Urothelium cell line (cell line): ENCODE measurements around the gene CBS.
"Not testable (repeated sequence)": the region's sequence is repeated elsewhere in the genome, so short reads cannot be mapped to it uniquely, and the experiment has no call there.

ENCODE experiments used
- DNase-seq: peaks from one replicate; pipeline ENCODE4 v3.0.0; 2011; ENCODE audit warnings: low spot score, mixed read lengths
- FAIRE-seq: peaks from 2 replicates; lab custom pipeline; 2011; peaks lifted over from hg19 to GRCh38; lab: Jason Lieb, UNC

Gene CBS

GRCh38 chr21:43027846-43028731 lies 47.5 kb downstream of the CBS start:
- FAIRE-seq, result no peak
- no peak for DNase-seq

GRCh38 chr21:43025636-43026180 lies 49.9 kb downstream of the CBS start:
- DNase-seq (no peak), FAIRE-seq (no peak)

- DNase-seq, result no peak
- no peak for FAIRE-seq
Measured at GRCh38 chr21:43024439-43025136, 51.0 kb downstream of the CBS start.

- FAIRE-seq, result no peak
- no peak for DNase-seq
Measured at GRCh38 chr21:43023175-43023574, 52.5 kb downstream of the CBS start.

GRCh38 chr21:43021756-43022600 lies 53.7 kb downstream of the CBS start:
- DNase-seq (no peak), FAIRE-seq (no peak)

- FAIRE-seq (no peak), DNase-seq (no peak)
Measured at GRCh38 chr21:43021191-43021590, 54.4 kb downstream of the CBS start.

GRCh38 chr21:43020771-43021170 lies 54.9 kb downstream of the CBS start:
- FAIRE-seq (no peak), DNase-seq (no peak)

- FAIRE-seq, result no peak
- no peak for DNase-seq
Measured at GRCh38 chr21:43020177-43020576, 55.5 kb downstream of the CBS start.

- DNase-seq (no peak), FAIRE-seq (no peak)
Measured at GRCh38 chr21:43018519-43018918, 57.1 kb downstream of the CBS start.

- no peak for DNase-seq
- FAIRE-seq, result no peak
Measured at GRCh38 chr21:43016728-43017127, 58.9 kb downstream of the CBS start.

- FAIRE-seq, result no peak
Measured at GRCh38 chr21:43015906-43016540, 59.6 kb downstream of the CBS start.

GRCh38 chr21:43012596-43012995 lies 63.0 kb downstream of the CBS start:
- no peak for FAIRE-seq

More at GRCh38 chr21:43015906-43016540, 59.6 kb downstream of the CBS start:
- DNase-seq, result no peak

GRCh38 chr21:43006874-43007208 lies 68.8 kb downstream of the CBS start:
- DNase-seq (no peak), FAIRE-seq (no peak)

More at GRCh38 chr21:43012596-43012995, 63.0 kb downstream of the CBS start:
- DNase-seq, result no peak

GRCh38 chr21:43006051-43006873 lies 69.4 kb downstream of the CBS start:
- not testable (repeated sequence) for DNase-seq, FAIRE-seq

GRCh38 chr21:43005635-43006034 lies 70.0 kb downstream of the CBS start:
- FAIRE-seq (no peak), DNase-seq (no peak)

- FAIRE-seq (no peak), DNase-seq (no peak)
Measured at GRCh38 chr21:43004926-43005325, 70.7 kb downstream of the CBS start.
